Femur (tissue), 1 donor: ENCODE measurements around the gene PLPPR4.
"Not testable (repeated sequence)": the region's sequence is repeated elsewhere in the genome, so short reads cannot be mapped to it uniquely, and the experiment has no call there.

Experiments
- DNase-seq: peaks from one replicate; pipeline ENCODE4 v3.0.0-alpha.2; 2017

PLPPR4 gene

DNA sequence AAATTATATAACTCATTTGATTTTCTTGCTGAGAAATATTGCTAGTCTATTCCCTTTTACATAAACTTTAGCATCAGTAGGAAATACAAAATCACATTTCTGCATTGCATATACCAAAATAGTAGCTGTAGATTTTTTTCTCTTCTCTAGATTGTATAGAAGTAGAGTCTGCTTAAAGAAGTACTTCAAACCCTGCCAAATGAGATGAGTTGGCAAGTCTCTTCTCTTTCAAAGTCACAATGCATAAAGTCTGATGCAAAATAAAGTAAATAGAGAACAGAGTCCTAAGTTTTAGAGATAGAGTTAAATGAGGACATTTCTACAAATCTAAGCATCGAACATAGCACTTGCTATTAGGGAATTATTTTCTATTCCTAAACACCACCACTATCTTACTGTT, 6.4 kb downstream of the PLPPR4 start:
- no peak for DNase-seq

DNA sequence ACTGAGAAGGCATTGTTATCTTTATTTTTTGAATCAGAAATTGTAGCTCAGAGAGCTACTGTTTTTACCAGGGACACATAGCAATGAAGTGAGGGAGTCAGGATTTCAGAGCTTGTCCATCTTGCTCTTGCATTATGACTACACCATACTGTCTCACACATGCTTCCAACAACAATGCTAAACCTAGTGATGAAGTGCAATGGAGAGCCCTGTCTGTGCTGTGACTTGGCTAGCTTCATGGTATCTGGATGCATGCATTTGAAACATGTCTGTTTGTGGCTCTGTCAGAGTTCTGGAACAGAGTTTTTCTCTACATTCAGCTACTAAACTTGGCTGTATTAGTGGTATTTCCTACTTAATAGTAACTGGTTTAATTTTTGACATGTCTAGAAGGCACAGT, 7.0 kb downstream of the PLPPR4 start:
- no peak for DNase-seq

DNA sequence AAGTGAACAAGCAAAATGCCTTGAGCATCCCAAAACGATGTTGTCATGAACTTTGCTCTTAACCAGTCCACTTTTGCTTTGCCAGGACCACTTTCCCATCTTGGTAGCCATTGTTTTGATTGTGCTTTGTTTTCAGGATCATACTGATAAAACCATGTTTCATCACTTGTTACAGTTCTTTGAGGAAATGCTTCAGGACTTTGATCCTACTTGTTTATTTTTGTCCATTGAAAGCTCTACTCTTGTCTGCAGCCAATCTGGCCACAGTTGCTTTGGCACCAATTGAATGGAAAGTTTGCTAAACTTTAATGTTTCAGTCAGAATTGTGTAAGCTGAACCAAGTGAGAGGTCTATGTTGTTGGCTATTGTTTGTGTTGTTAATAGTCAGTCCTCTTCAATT, 12.8 kb downstream of the PLPPR4 start:
- DNase-seq, result no peak

DNA sequence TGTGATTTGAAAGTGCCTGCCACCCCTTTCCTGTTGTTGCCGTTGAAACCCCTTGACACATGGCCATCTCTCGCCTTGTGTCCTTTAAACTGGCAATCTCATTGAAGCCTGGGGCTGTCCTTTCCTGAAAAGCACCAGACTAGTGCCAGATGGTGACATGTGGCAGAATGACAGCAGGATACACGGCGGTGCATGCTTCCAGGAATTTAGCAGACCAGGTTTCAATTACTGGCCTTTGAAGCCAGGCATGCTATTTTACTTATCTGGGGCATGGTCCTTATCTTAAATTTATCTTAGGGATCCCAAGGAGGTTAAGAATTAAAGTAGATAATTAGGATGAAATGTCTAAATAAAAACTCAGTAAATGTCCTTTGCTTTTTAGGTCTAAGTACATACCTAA, 15.2 kb downstream of the PLPPR4 start:
- DNase-seq, result no peak

DNA sequence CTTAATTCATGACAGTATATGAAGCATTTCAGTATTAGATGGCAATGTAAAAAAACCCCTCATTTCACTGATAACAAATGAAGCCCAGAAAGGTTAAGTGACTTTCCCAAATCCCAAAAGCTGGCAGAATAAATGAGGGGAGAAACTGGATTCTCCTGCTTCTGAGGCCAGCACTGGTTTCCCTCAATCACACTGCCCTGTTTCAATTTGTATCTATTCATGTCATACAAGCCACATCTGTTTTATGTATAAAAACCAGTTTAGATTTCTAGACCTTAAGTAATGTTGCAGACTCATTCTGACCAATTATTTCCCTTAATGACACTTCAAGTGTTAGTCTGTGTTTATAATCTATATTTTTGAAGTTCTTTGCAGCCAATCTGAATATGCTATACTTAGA, 16.8 kb downstream of the PLPPR4 start:
- DNase-seq, result no peak

DNA sequence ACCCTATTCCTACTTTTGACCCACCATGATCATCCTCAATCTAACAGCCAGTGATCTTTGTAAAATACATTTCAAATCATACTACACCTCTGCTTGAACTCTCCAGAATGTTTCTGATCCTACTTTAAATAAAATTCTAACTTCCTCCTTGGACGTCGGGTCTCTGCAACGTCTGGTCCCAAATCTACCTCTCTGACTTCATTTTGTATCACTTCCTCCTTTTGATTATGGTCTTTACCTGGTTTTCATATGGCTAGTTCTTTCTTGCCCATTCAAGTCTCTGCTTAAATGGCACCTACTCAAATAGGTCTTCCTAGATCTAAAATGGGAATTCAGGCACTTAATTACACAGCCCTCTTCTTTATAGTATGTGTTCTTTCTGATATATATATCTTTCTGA, 18.2 kb downstream of the PLPPR4 start:
- DNase-seq, result no peak

DNA sequence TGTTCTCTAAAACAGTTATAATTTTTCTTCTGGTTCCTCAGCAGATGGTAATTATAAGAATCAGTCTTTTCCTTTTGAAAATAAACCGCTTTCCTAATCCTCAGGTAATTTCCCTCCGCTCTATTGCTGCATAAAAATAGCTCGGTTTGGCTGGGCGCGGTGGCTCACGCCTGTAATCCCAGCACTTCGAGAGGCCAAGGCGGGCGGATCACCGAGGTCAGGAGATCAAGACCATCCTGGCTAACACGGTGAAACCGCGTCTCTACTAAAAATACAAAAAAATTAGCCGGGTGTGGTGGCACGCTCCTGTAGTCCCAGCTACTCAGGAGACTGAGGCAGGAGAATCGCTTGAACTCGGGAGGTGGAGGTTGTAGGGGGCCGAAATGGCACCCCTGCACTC, 19.2 kb downstream of the PLPPR4 start:
- DNase-seq, result not testable (repeated sequence)

DNA sequence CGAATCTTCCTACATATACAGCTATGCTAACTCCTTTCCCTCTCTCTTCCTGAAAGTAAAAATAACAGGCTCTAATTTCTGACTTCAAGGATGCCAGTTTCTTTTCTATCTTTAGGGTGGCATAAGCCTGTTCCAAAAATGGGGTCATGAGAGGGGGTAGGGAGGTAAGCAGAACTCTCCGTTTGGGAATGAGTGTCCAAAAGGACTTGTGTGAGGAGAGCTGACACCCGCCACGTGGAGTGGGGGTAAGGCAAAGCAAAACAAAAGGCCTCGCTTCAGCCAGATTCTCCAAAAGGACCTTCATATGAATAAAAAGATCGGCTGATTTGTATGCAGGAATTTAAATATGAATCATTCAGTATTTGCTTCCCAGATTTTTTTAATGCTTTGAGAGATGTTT, 28.6 kb downstream of the PLPPR4 start:
- no peak for DNase-seq

DNA sequence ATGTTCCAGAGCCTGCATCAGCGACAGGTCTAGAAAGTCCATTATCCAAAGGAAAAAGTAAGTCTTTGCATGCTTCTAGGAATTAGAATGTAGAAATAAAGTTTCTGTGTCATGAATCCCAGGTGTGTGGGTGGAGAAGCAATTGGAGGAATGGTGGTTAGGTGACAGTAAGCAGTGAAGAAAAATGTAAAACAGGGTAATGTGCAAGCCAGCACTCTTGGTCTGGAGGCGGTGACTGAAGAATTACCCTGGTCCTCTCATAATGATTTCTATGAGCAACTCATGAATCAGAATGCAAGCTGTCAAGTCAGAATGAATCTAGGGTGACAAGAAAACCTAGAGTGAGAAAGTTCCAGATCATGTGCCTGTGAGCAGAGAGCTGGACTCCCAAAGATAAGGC, 33.6 kb downstream of the PLPPR4 start:
- no peak for DNase-seq

DNA sequence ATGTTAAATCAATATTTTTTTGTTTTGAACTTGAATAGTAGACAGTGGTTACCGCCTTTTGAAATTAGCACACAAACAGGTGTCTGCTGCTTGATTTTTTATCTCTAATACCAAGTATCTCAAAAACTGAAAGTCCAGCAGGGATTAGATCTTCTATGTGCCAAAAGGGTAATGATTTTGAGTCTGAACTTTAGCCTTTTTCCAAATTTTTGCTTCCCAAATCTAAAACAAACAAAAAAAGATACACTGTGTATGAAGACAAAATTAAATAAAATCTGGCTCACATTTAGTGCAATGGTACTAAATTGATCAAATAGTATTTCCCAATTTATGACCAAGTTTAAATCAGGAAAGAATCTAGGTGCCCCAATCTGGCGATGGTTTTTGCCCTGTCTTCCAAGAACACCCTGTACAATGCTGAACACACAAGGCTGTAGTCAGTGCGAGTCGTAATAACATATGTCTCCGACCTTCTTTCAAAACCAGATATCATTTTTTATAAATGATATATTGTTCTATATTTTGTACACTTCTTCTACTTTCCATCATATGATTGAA, 40.5 kb downstream of the PLPPR4 start:
- no peak for DNase-seq

DNA sequence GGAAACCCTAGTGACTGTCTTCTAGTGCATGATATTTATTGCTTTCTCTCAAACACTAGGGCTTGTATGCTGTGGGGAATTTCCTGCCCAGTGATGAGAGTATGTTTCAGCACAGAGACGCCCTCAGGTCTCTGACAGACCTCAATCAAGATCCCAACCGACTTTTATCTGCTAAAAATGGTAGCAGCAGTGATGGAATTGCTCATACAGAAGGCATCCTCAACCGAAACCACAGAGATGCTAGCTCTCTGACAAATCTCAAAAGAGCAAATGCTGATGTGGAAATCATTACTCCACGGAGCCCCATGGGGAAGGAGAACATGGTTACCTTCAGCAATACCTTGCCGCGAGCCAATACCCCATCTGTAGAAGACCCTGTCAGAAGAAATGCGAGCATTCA, 41.3 kb downstream of the PLPPR4 start:
- no peak for DNase-seq

DNA sequence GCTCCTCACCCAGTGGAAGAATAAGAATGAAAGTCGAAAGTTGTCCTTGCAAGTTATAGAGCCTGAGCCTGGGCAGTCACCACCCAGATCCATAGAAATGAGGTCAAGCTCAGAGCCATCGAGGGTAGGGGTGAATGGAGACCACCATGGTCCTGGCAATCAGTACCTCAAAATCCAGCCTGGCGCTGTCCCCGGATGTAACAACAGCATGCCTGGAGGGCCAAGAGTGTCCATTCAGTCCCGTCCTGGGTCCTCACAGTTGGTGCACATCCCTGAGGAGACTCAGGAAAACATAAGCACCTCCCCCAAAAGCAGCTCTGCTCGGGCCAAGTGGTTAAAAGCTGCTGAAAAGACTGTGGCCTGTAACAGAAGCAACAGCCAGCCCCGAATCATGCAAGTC, 41.8 kb downstream of the PLPPR4 start:
- DNase-seq, result no peak

DNA sequence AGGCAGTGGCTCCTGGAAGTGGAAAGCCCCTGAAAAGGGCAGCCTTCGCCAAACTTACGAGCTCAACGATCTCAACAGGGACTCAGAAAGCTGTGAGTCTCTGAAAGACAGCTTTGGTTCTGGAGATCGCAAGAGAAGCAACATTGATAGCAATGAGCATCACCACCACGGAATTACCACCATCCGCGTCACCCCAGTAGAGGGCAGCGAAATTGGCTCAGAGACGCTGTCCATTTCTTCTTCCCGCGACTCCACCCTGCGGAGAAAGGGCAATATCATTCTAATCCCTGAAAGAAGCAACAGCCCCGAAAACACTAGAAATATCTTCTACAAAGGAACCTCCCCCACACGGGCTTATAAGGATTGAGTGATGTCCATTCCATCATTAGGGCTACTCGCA, 42.4 kb downstream of the PLPPR4 start:
- DNase-seq, result no peak

DNA sequence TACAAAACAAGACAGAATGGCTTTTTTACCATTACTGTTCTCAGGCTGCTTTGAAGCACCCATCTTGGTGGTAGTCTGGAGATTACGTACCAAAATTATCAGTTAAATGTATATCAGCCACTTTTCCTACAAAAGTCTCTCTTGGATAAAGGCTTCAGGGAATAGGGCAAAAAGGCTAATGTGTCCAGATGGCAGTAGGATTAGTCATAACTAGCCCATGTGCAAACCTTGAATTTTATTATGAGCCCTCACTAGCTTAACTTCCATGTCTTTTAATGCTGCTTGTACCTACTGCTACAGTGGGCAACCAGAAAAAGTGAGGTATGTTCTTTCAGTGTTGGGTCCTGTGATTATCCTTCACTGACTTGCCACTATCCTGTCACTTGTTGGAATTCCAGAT, 51.0 kb downstream of the PLPPR4 start:
- no peak for DNase-seq

DNA sequence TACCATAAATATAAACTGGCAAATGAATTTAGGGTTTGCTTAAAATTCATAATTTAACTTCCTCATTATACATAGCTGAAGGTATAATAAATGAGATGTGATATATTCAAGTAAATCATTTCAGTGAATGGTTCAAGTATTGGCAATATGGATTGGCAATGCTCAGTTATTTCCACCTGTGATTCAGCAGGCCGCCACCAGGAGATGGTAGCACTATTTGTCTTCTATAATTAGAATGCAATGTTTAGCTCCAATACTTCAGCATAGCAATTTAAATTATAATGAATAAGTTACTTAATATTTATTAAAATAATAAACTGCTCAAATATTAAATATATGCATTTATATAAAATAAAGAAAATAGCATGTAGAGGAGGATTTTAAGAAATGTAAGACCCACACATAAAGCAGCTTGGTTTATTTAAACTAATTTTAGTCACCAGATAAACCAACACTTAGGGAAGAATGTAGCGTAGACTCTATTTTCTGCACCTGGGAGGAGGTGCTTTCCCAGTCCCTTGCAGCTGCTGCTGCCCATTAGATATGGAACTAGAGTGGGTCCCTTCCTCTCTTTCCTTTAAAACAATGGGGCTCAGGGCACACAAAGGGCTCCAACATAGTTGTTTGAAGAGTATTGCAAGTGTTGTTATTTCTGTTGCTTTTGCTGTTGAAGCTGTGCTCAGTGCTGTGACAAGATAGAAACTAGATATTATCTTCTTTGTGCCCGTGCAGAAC, 62.1 kb downstream of the PLPPR4 start:
- no peak for DNase-seq

DNA sequence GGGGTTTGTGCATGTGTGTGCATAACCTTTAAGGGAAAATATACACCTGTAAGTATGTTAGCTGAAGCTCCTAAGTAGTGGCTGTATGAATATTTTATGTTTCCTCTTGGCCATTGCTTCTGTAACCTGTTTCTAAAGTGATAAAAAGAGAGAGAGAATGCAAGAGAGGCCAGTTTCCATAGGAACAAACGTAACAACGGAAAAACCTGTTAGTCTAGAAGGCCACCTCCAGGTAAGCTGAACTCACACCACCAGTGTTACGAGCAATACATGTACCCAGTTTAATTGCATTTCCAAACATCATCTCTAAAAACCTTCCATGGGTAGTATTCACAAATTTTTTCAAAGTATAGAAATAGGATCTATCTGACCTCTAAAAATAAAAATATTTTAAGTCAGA, 63.1 kb downstream of the PLPPR4 start:
- no peak for DNase-seq

DNA sequence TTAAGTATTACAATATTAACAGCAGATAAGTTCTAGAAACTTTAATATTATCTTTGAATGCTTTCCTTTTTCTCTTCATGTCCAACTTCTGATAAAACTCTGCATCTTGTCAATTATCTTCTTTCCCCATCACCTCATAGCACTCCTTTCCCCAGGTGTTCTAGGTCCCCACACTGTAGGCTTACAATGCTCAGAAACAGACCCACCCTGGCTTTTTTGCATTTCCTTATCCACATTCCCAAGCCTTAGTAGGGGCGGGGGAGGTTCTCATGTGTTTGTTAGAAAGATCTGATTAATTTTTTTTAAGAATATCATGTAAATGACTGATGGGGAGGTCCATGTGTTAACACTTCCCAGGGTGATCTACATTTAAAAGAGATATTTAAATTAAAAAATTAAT, 63.9 kb downstream of the PLPPR4 start:
- no peak for DNase-seq

DNA sequence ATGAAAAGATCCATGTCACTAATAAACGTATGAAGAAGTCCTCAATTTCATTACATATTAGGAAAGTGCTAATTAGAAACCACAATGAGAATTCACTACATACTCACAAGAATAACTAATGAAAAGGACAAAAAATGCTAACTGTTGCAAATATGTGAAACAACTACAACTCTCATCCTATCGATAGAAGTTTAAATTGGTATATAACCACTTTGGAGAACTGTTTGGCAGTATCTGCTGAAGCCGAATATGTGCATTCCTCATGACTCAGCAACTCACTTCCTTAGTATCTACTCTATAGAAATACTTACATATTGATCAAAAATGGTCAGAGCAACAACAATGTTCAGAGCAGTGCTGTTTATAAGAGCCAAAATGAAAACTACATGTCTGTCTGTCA, 66.8 kb downstream of the PLPPR4 start:
- DNase-seq, result no peak

DNA sequence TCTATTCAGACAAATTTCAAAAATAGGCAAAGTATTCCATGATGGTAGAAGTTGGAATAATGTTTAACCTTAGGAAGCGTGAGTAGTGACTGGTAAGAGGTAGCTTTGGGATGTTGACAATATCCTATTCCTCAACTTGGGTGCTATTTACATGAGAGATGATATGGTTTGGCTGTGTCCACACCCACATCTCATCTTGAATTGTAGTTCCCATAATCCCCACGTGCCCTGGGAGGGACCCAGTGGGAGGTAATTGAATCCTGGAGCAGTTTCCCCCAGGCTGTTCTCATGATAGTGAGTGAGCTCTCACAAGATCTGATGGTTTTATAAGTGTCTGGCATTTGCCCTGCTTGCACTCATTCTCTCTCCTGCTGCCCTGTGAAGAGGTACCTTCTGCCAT, 67.3 kb downstream of the PLPPR4 start:
- no peak for DNase-seq

DNA sequence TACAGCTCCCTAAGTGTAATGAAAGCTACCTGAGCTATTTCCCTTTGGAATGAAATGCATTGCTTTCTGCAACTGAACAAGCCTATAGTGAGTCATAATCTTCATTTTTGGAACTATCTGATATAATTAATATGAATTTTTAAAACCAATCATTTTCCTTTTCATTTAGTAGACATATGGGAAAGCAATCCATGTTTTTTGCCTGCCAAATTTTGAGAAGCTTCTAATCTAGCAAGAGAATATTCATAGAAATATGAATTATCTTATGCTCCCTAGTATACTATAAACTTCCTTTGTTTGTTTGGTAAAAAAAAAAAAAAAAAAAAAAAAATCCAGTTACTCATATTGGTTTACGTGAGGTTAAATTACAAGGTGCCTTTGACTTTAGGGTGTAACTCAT, 68.3 kb downstream of the PLPPR4 start:
- no peak for DNase-seq

DNA sequence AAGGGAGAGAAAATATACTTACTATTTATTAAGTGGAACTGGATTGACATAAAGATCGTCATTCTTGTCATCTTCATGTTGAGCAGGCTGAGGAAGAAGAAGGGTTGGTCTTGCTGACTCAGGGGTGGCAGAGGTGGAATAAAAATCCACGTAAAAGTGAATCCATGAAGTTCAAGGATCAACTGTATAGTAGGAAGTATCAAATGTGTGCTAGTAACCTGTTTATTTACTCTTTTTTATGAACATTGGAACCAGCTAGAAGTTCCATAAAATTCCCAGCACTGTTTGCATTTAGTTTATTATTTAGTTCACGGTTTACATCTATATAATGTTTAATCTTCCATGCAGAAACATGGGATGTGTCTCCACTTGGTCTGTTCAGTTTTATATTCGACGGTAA, 70.7 kb downstream of the PLPPR4 start:
- DNase-seq, result no peak

DNA sequence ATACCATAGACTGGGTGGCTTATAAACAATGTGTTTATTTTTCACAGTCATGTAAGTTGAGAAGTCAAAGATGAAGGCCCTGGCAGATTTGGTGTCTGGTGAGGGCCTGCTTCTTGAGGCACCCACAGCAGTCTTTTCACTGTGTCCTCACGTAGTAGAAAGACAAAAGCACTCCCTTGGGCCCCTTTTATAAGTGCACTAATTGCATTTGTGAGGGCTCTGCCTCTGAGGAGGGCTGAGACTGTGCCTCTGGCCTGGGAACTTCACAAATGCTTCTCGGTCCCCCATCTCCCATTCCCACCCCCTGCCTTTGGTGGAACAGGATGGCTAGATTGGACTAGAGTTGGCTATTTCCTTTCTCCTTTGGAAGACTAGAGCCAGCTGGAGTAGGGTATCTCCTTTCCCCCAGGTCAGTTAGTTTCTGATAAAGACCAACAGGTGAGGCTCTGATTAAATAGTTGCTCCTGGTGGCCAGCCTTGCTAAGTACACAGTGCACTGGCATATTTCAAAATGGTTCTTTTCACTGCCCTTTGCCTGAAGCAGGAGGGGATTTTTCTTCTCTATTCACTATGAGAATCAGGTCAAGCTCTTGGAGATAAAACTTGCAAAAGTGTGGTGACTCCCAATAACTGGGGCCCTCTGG, 82.9 kb downstream of the PLPPR4 start:
- no peak for DNase-seq

DNA sequence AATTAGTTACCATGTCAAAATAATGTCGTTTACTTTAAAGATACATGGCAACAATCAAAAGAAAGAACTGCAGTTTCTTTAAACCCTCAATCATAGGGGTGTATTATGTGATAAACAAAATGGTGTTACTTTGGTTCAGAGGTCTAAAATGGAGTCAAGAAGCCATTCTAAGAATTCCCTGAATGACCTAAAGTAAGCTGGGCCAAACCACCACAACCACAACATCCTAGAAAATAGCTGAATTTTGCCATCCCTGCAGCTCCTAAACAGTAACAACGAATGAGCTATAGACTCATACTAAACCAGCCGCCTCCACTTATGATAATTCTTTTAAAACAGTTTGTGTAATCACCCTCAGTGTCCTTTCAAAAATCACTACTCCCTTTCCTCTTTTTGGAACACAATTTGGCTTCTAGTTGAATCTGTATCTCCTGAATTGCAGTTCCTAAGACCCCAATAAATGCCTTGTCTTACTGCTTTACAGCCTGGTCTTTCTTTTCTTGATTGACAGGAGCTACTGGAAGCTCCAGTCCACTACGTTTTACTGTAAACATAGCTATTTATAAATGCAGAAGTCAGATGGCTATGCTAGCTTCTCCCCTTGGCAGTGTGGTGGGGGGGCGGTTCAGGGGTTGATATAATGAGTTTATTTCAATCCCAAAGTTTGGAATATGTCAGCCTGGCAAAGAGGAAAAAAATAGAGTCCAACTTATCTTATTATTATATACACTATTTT, 84.3 kb downstream of the PLPPR4 start:
- peak; percentile 36 for DNase-seq

DNA sequence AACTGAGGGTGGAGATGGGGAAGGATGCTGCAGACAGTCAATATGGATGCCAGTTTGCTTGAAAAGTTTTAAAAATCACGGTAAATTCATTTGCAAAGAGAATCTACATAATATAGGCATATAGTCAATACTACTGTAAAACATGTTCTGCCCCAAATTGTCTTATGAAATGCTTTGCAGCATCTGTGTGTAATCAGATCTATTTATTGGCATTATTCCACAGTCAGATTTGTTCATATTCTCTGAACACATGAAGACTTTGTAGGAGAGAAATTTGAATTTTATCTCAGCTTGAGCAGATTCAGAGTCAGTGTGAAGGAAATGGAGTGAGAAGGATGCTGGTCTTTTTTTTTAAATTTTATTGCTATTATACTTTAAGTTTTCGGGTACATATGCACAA, 88.5 kb downstream of the PLPPR4 start:
- DNase-seq, result no peak
